K562 (cell line): ENCODE measurements around the gene PITHD1. TPM values are rescaled to one million over a fixed set of nuclear protein-coding genes. Genes with fewer than 3 reads are reported as not detected.

Source experiments
- ATAC-seq: fragments of 200-7000 bp; cut with Tn5 transposase; 3 replicates; pipeline ENCODE4 v1.9.1; 2020; ENCODE audit warnings: moderate library complexity
- BruUV-seq: library from RNA; stranded (reverse); fragments of 400-500 nt; replicated peaks from 2 replicates; lab custom pipeline; 2021; lab: Mats Ljungman, UMichigan
- CTCF ChIA-PET: fragments of 300-600 bp; formaldehyde crosslinking; extraction: SDS; loops from one replicate; lab custom pipeline; 2021; ENCODE audit warnings: low intra/inter-chr PET ratio; lab: Yijun Ruan, JAX
- POLR2A ChIA-PET: fragments of 300-600, 350-650 bp; sonication (Branson Sonifier 250); formaldehyde crosslinking; extraction: SDS; loops from one replicate; lab custom pipeline; 2021; ENCODE audit warnings: antibody characterized with exemption, inconsistent platforms; lab: Yijun Ruan, JAX
- DNase-seq, 4 experiments: peaks; one replicate each; pipeline versions ENCODE4 v3.0.0 to v3.0.0-alpha.2; 2011 to 2018; ENCODE audit warnings: low spot score in 3 of 4, mixed read lengths in 3 of 4; ENCODE audit errors: extremely low read depth in 1 of 4
- FAIRE-seq: peaks from 2 replicates; lab custom pipeline; 2011; peaks lifted over from hg19 to GRCh38; lab: Jason Lieb, UNC
- H2AFZ ChIP-seq: 2 replicates; pipeline ENCODE4 v1.6.0; 2011; ENCODE audit warnings: low read depth, low read length, control low read depth, inconsistent platforms
- H3K27ac ChIP-seq: fragments of 200-600 bp; 3 replicates; pipeline ENCODE4 v1.8.0; 2011; ENCODE audit warnings: low read depth, mild to moderate bottlenecking, control low read depth, inconsistent platforms, low read length, moderate library complexity, mixed read lengths; ENCODE audit errors: extremely low read depth
- H3K27me3 ChIP-seq, 2 experiments: fragments of 300-600 bp in 1 of 2; 2 replicates in 1 of 2; 3 replicates in 1 of 2; pipeline versions ENCODE4 v1.6.0 to v1.8.0; 2011; ENCODE audit warnings: inconsistent platforms in 2 of 2, low read length in 2 of 2, mild to moderate bottlenecking in 1 of 2, mixed read lengths in 1 of 2, moderate library complexity in 1 of 2; ENCODE audit not compliant: control insufficient read depth in 2 of 2, insufficient read depth in 2 of 2
- H3K36me3 ChIP-seq: fragments of 300-600 bp; 3 replicates; pipeline ENCODE4 v1.8.0; 2011; ENCODE audit warnings: mild to moderate bottlenecking, low read length, inconsistent platforms; ENCODE audit not compliant: control insufficient read depth, insufficient read depth
- H3K4me1 ChIP-seq, 2 experiments: fragments of 200-600 bp in 1 of 2; replicated peaks in 1 of 2; 2 replicates in 1 of 2; 3 replicates in 1 of 2; pipeline versions ENCODE4 v1.5.1 to v1.8.0; 2011; ENCODE audit warnings: inconsistent platforms in 2 of 2, low read length in 2 of 2, mild to moderate bottlenecking in 1 of 2, mixed read lengths in 1 of 2, moderate library complexity in 1 of 2; ENCODE audit not compliant: control insufficient read depth in 2 of 2, insufficient read depth in 2 of 2
- H3K4me2 ChIP-seq: 2 replicates; pipeline ENCODE4 v1.6.1; 2011; ENCODE audit warnings: low read length, control low read depth, inconsistent platforms, mixed read lengths; ENCODE audit not compliant: insufficient read depth
- H3K4me3 ChIP-seq: fragments of 200-600 bp; sonication (generic), shearing (Covaris generic); 2 replicates; pipeline ENCODE4 v1.5.1; 2016; ENCODE audit warnings: control low read depth, inconsistent platforms
- H3K79me2 ChIP-seq: fragments of 200-600 bp; 3 replicates; pipeline ENCODE4 v1.8.0; 2011; ENCODE audit warnings: low read length, inconsistent platforms; ENCODE audit not compliant: control insufficient read depth, insufficient read depth
- H3K9ac ChIP-seq, 2 experiments: 2 replicates each; pipeline versions ENCODE4 v1.6.0 to v1.6.1; 2011; ENCODE audit warnings: low read depth in 2 of 2, low read length in 2 of 2, control low read depth in 1 of 2, inconsistent platforms in 1 of 2, mild to moderate bottlenecking in 1 of 2, mixed read lengths in 1 of 2; ENCODE audit not compliant: insufficient read depth in 1 of 2
- H3K9me1 ChIP-seq: one replicate; pipeline ENCODE4 v1.6.0; 2011; ENCODE audit warnings: inconsistent platforms, mild to moderate bottlenecking, low read length, moderate library complexity; ENCODE audit not compliant: control insufficient read depth, insufficient read depth
- H3K9me3 ChIP-seq: replicated peaks from 2 replicates; pipeline ENCODE4 v1.5.1; 2011; ENCODE audit warnings: low read depth, low read length, inconsistent platforms; ENCODE audit not compliant: control insufficient read depth, insufficient read depth
- H4K20me1 ChIP-seq: replicated peaks from 2 replicates; pipeline ENCODE4 v1.6.1; 2011; ENCODE audit warnings: low read length, inconsistent platforms, mixed read lengths; ENCODE audit not compliant: control insufficient read depth, insufficient read depth
- CBFA2T3 ChIP-seq: fragments of 450-650 bp; IDR thresholded peaks from 2 replicates; pipeline ENCODE4 v1.6.1; 2017
- CBX1 ChIP-seq: sonication (generic); IDR thresholded peaks from 2 replicates; pipeline ENCODE4 v1.6.1; 2016; ENCODE audit warnings: antibody characterized with exemption, low read depth, mild to moderate bottlenecking
- FOXO4 ChIP-seq: fragments of 450-650 bp; formaldehyde crosslinking; IDR thresholded peaks from 2 replicates; pipeline ENCODE4 v1.4.0; 2020; ENCODE audit warnings: mild to moderate bottlenecking, moderate library complexity
- HNRNPL ChIP-seq: fragments of 200-400 bp; formaldehyde crosslinking; IDR thresholded peaks from 2 replicates; pipeline ENCODE4 v1.6.1; 2017; ENCODE audit warnings: low read depth, mild to moderate bottlenecking, low read length
- LEF1 ChIP-seq: fragments of 450-650 bp; IDR thresholded peaks from 2 replicates; pipeline ENCODE4 v1.6.1; 2016; ENCODE audit warnings: mild to moderate bottlenecking
- POLR2AphosphoS5 ChIP-seq: IDR thresholded peaks from 2 replicates; pipeline ENCODE4 v1.6.1; 2011; ENCODE audit warnings: mild to moderate bottlenecking, low read depth, low read length, moderate library complexity; ENCODE audit not compliant: control insufficient read depth, insufficient read depth
- PYGO2 ChIP-seq: fragments of 450-650 bp; IDR thresholded peaks from 2 replicates; pipeline ENCODE4 v1.6.1; 2016; ENCODE audit warnings: mild to moderate bottlenecking, missing genetic modification characterization, moderate library complexity, missing compliant biosample characterization
- TCF3 ChIP-seq: sonication (generic); formaldehyde crosslinking; IDR thresholded peaks from 2 replicates; pipeline ENCODE4 v1.4.0; 2020; ENCODE audit warnings: mild to moderate bottlenecking, missing genetic modification reagents
- ZC3H8 ChIP-seq: fragments of 450-650 bp; IDR thresholded peaks from 2 replicates; pipeline ENCODE4 v1.6.1; 2017
- ZNF212 ChIP-seq: fragments of 450-650 bp; formaldehyde crosslinking; IDR thresholded peaks from 2 replicates; pipeline ENCODE4 v1.4.0; 2020; ENCODE audit warnings: mild to moderate bottlenecking
- ZNF253 ChIP-seq: fragments of 250-450 bp; sonication (Bioruptor Pico); conservative IDR thresholded peaks from 2 replicates; pipeline ENCODE4 v1.6.1; 2021; ENCODE audit warnings: mild to moderate bottlenecking
- WGBS: fragments of 100-300 bp; shearing (Covaris generic); methylation state at CpG from one replicate; pipeline ENCODE4 v1.1.6; 2016; ENCODE audit warnings: low coverage, mixed read lengths; ENCODE audit not compliant: insufficient coverage; ENCODE audit errors: missing lambda C conversion rate; 5-methylcytosine and 5-hydroxymethylcytosine counted together
- in situ Hi-C: fragments of 300-500 bp; cut with MboI; formaldehyde crosslinking; loops from 4 replicates; pipeline ENCODE4 v1.15.0; 2018; ENCODE audit warnings: inconsistent platforms, mixed read lengths
- intact Hi-C: fragments of 100-400 bp; cut with micrococcal nuclease; formaldehyde crosslinking; loops from 2 replicates; pipeline ENCODE4 v1.14.2; 2022
- polyA plus RNA-seq, 8 experiments: library from polyadenylated mRNA; depleted of rRNA in 4 of 8; stranded (reverse) in 5 of 8; unstranded in 3 of 8; fragments of >200 nt; fragmentation: Nextera tagmentation in 2 of 8; fragmentation: Illumina TruSeq in 1 of 8; extraction: Ambion mirVana in 2 of 8; extraction: Trizol in 1 of 8; gene quantifications; 2 replicates each; pipeline versions ENCODE4 v1.2.1 to v1.2.3, GENCODE V29; 2011 to 2014; ENCODE audit warnings: inconsistent platforms in 1 of 8, missing spikeins in 1 of 8
- total RNA-seq, 7 experiments: library from RNA; depleted of rRNA in 6 of 7; stranded (reverse); fragments of >200 nt in 6 of 7; fragmentation: Illumina TruSeq in 2 of 7; extraction: Trizol in 2 of 7; gene quantifications; 2 replicates each; pipeline versions ENCODE4 v1.2.1 to v1.2.3, GENCODE V29; 2011 to 2021; ENCODE audit warnings: low replicate concordance in 1 of 7

Gene PITHD1
- total and polyA plus RNA-seq, 9 of the 15 experiments (the other 6 are each of a cell fraction or from before 2014, with no cell fraction given): 46.5 to 175 (median 149) TPM

DNA sequence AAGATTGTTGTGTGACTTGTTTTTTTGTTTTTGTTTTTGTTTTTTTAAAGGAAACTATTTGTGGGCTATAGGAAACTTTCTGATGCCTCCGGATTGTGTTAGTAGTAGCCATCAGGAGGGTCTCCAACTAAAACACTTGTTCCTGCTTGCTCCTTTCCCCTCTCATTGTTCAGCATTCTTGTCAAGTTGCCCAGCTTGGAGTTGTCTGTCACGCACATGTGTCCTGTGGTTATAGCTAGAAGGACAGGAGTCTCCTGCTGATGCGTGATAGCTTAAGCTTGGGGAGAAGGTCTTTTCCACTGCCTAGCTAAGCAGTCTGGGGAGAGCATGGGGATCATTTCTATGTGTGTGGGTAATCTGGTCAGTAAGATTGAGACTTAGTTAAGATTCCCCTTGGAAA, 9.5 kb downstream of the PITHD1 start:
- peaks cover 3% of the 10 kb centered on the region; the same call in 1 of the 2 replicates for H4K20me1 ChIP-seq
- H2AFZ ChIP-seq: no peak overlapping the region
- H3K9me1 ChIP-seq: no peaks in the 10 kb centered on the region
- ChIA-PET CTCF (no interaction called here), POLR2A (interaction anchor here (1.0 to 10.2 kb wide), 5 partner anchors 8 to 42 kb away, joined by 3 to 197 read pairs (median 14); partner anchors contain the start of genes GALE and PITHD1)
- 65% methylated on average over 3 of the region's 3 CpGs for WGBS
- no peaks in the 10 kb centered on the region for H3K27me3 ChIP-seq
- BruUV-seq: TSS peak; percentile 39
- ATAC-seq: no peak
- no peak overlapping the region for H3K27ac ChIP-seq
- in situ Hi-C loops: no loop called here
- no peak overlapping the region for H3K4me3 ChIP-seq
- no peak overlapping the region for H3K4me2 ChIP-seq
- H3K79me2 ChIP-seq: peaks cover 40% of the 10 kb centered on the region
- TF ChIP-seq POLR2AphosphoS5 (0 out of 2 replicates have a peak, but pooled peaks have one; percentile 28), ZNF253 (CRISPR knock-in tag) (no peak), HNRNPL (no peak), CBX1 (no peak), LEF1 (no peak), ZC3H8 (no peak), ZNF212 (CRISPR knock-in tag) (no peak), CBFA2T3 (peak; percentile 27; the same call in 1 of the 2 replicates), FOXO4 (CRISPR knock-in tag) (no peak), TCF3 (CRISPR knock-in tag) (peak; percentile 23; the same call in 1 of the 2 replicates), PYGO2 (tag) (no peak)
- H3K36me3 ChIP-seq: peaks cover 55% of the 10 kb centered on the region
- no peak for DNase-seq
- H3K9ac ChIP-seq: no peak overlapping the region
- FAIRE-seq: no peak
- no peaks in the 10 kb centered on the region for H3K9me3 ChIP-seq
- peaks cover 21 to 24% of the 10 kb centered on the region in 2 experiments for H3K4me1 ChIP-seq
- intact Hi-C loops: no loop called here
